WTC11 (cell line): ENCODE measurements around the gene GPR26. TPM values are rescaled to one million over a fixed set of nuclear protein-coding genes. Genes with fewer than 3 reads are reported as not detected.
A peak's percentile ranks its signal among the peaks of the same experiment; 100 is the strongest.
"Not testable (repeated sequence)": the region's sequence is repeated elsewhere in the genome, so short reads cannot be mapped to it uniquely, and the experiment has no call there.

Source experiments
- ATAC-seq: fragments of 200-7000 bp; cut with Tn5 transposase; 2 replicates; pipeline ENCODE4 v1.10.0; 2021; ENCODE audit warnings: mild to moderate bottlenecking, moderate library complexity
- CTCF ChIA-PET: fragments of 300-600 bp; sonication (Branson Sonifier 250); formaldehyde crosslinking; loops from one replicate; lab custom pipeline; 2021; ENCODE audit warnings: antibody characterized with exemption; lab: Charles Lee
- POLR2A ChIA-PET: fragments of 350-600 bp; sonication (Branson Sonifier 250); formaldehyde crosslinking; loops from one replicate; lab custom pipeline; 2021; ENCODE audit warnings: antibody characterized with exemption; lab: Charles Lee
- DNase-seq: peaks from one replicate; pipeline ENCODE4 v3.0.0; 2021; ENCODE audit warnings: low spot score
- H3K27ac Mint-ChIP-seq: 2 replicates; pipeline ENCODE4 v1.8.0; 2021; ENCODE audit warnings: mixed read lengths
- H3K27me3 Mint-ChIP-seq: 2 replicates; pipeline ENCODE4 v1.8.0; 2021; ENCODE audit warnings: low read depth, mild to moderate bottlenecking, moderate library complexity, mixed read lengths
- H3K36me3 Mint-ChIP-seq: 2 replicates; pipeline ENCODE4 v1.8.0; 2021; ENCODE audit warnings: mixed read lengths
- H3K4me1 Mint-ChIP-seq: 2 replicates; pipeline ENCODE4 v1.8.0; 2022; ENCODE audit warnings: mixed read lengths
- H3K4me3 Mint-ChIP-seq: 2 replicates; pipeline ENCODE4 v1.8.0; 2021; ENCODE audit warnings: mild to moderate bottlenecking, moderate library complexity, mixed read lengths
- H3K9me3 Mint-ChIP-seq: 2 replicates; pipeline ENCODE4 v1.8.0; 2021; ENCODE audit warnings: mixed read lengths
- GTF2I ChIP-seq: fragments of 250-450 bp; sonication (Bioruptor Pico); conservative IDR thresholded peaks from 2 replicates; pipeline ENCODE4 v1.4.0; 2021; ENCODE audit warnings: mild to moderate bottlenecking
- KAT7 ChIP-seq: sonication (generic); formaldehyde crosslinking; IDR thresholded peaks from 2 replicates; pipeline ENCODE4 v1.8.1; 2023; ENCODE audit warnings: missing genetic modification reagents, mild to moderate bottlenecking, borderline replicate concordance
- NR3C1 ChIP-seq: sonication (generic); formaldehyde crosslinking; conservative IDR thresholded peaks from 2 replicates; pipeline ENCODE4 v1.8.1; 2023; ENCODE audit warnings: low read depth, mild to moderate bottlenecking, missing genetic modification reagents
- ZBTB21 ChIP-seq: sonication (generic); formaldehyde crosslinking; IDR thresholded peaks from 2 replicates; pipeline ENCODE4 v1.8.1; 2023; ENCODE audit warnings: mild to moderate bottlenecking, missing genetic modification reagents, borderline replicate concordance
- ZNF121 ChIP-seq: sonication (generic); formaldehyde crosslinking; IDR thresholded peaks from 2 replicates; pipeline ENCODE4 v1.8.0; 2023; ENCODE audit warnings: missing genetic modification reagents
- ZNF671 ChIP-seq: fragments of 250-450 bp; sonication (Bioruptor Pico); IDR thresholded peaks from 2 replicates; pipeline ENCODE4 v1.8.0; 2021; ENCODE audit warnings: mild to moderate bottlenecking
- total RNA-seq: library from RNA; stranded (reverse); gene quantifications from 3 replicates; pipeline ENCODE4 v1.2.3, GENCODE V29; 2021
- TF ChIP-seq, protein P1 (sequence below): fragments of 250-450 bp; sonication (Bioruptor Pico); IDR thresholded peaks from 2 replicates; pipeline ENCODE4 v1.8.0; 2021; ENCODE audit warnings: mild to moderate bottlenecking
- TF ChIP-seq, protein P2 (sequence below): fragments of 250-450 bp; sonication (Bioruptor Pico); conservative IDR thresholded peaks from 2 replicates; pipeline ENCODE4 v1.9.0; 2021; ENCODE audit warnings: mild to moderate bottlenecking
- TF ChIP-seq, protein P3 (sequence below): sonication (generic); formaldehyde crosslinking; IDR thresholded peaks from 2 replicates; pipeline ENCODE4 v1.8.0; 2022; ENCODE audit warnings: mild to moderate bottlenecking, missing genetic modification reagents
- TF ChIP-seq, protein P4 (sequence below): sonication (generic); formaldehyde crosslinking; IDR thresholded peaks from 2 replicates; pipeline ENCODE4 v1.8.1; 2022; ENCODE audit warnings: low read depth, mild to moderate bottlenecking, moderate library complexity, missing genetic modification reagents, borderline replicate concordance
- TF ChIP-seq, protein P5 (sequence below): fragments of 250-450 bp; sonication (Bioruptor Pico); IDR thresholded peaks from 2 replicates; pipeline ENCODE4 v1.9.0; 2021; ENCODE audit warnings: mild to moderate bottlenecking, borderline replicate concordance
- TF ChIP-seq, protein P6 (sequence below): sonication (generic); formaldehyde crosslinking; IDR thresholded peaks from 2 replicates; pipeline ENCODE4 v1.8.1; 2022; ENCODE audit warnings: missing genetic modification reagents, borderline replicate concordance
- TF ChIP-seq, protein P7 (sequence below): sonication (generic); formaldehyde crosslinking; IDR thresholded peaks from 2 replicates; pipeline ENCODE4 v1.8.1; 2023; ENCODE audit warnings: mild to moderate bottlenecking, missing genetic modification reagents, moderate library complexity
- TF ChIP-seq, protein P8 (sequence below): fragments of 250-450 bp; sonication (Bioruptor Pico); IDR thresholded peaks from 2 replicates; pipeline ENCODE4 v1.9.0; 2021; ENCODE audit warnings: mild to moderate bottlenecking

GPR26 gene
- total RNA-seq, 1 experiment from 2014 or later, result 0.07 TPM

DNA sequence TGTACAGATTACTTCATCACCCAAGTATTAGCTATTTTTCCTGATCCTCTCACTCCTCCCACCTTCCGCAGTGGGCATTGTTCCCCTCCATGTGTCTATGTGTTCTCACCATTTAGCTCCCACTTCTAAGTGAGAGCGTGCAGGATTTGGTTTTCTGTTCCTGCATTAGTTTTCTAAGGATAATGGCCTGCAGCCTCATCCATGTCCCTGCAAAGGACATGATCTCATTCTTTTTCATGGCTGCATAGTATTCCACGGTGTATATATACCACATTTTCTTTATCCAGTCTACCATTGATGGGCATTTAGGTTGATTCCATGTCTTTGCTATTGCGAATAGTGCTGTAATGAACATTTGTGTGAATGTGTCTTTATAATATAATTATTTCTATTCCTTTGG is 70.8 kb downstream of the GPR26 start:
- not testable (repeated sequence) for H3K27me3 Mint-ChIP-seq
- TF ChIP-seq GTF2I (CRISPR knock-in tag), result peak; percentile 50; the same call in 1 of the 2 replicates
- TF ChIP-seq, all 79 proteins: peak for 1; not testable (repeated sequence) for 78
- H3K27ac Mint-ChIP-seq, CTCF ChIA-PET, H3K4me3 Mint-ChIP-seq, POLR2A ChIA-PET, H3K36me3 Mint-ChIP-seq, H3K4me1 Mint-ChIP-seq, DNase-seq, ATAC-seq: not testable (repeated sequence)
- peaks cover 31% of the 10 kb centered on the region for H3K9me3 Mint-ChIP-seq

DNA sequence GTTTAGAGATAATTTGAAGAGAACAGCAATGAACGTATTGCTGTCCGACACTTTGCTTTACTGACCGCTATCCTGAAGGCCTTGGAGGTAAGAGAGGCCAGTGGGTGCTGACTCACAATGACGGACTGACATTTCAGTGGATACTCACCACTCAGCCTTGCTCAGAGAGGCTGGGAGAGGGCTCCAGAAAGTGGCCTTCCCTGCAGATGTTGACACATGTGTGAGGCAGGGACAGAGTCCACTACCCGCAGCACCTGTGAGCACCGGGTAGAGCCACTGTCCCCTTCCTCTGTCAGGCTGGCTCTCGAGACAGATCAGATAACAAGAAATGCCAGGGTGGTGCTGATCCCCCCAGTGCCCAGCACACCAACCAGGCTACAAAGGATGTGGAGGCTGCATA is 75.0 kb downstream of the GPR26 start:
- CTCF ChIA-PET, result no interaction called here
- TF ChIP-seq, protein P1, sequence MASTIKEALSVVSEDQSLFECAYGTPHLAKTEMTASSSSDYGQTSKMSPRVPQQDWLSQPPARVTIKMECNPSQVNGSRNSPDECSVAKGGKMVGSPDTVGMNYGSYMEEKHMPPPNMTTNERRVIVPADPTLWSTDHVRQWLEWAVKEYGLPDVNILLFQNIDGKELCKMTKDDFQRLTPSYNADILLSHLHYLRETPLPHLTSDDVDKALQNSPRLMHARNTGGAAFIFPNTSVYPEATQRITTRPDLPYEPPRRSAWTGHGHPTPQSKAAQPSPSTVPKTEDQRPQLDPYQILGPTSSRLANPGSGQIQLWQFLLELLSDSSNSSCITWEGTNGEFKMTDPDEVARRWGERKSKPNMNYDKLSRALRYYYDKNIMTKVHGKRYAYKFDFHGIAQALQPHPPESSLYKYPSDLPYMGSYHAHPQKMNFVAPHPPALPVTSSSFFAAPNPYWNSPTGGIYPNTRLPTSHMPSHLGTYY (CRISPR knock-in tag), result no peak
- ATAC-seq (no peak), DNase-seq (no peak)
- Mint-ChIP-seq H3K9me3 (peaks cover 14% of the 10 kb centered on the region), H3K36me3 (no peaks in the 10 kb centered on the region), H3K27me3 (no peaks in the 10 kb centered on the region), H3K4me1 (peaks cover 12% of the 10 kb centered on the region), H3K27ac (no peak overlapping the region), H3K4me3 (no peak overlapping the region)
- POLR2A ChIA-PET, result no interaction called here

DNA sequence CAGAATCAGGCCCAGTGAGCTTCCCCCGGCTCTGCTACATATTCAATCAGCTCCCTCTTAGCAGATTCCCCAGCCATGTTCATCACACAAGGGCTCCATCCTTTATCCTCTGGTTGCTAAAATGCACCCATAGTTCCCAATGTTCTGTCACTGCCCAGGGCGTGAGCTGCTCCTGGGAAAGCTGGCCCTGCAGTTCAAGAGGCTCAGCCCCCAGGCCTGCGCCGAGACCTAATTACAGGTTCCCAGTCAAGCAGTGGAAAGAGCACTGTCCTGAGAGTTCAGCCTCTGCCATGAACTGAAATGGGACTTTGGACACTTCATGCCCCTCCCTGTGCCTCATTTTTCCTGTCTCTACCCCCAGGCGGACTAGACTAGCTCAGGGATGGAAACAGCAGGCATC is 75.6 kb downstream of the GPR26 start:
- POLR2A ChIA-PET, result no interaction called here
- DNase-seq, result no peak
- Mint-ChIP-seq H3K27ac (no peak overlapping the region), H3K36me3 (no peaks in the 10 kb centered on the region), H3K4me3 (no peak overlapping the region), H3K4me1 (peaks cover 18% of the 10 kb centered on the region), H3K9me3 (peaks cover 9% of the 10 kb centered on the region), H3K27me3 (no peaks in the 10 kb centered on the region)
- no peak for ATAC-seq
- CTCF ChIA-PET, result no interaction called here
- no peak for TF ChIP-seq NR3C1
- TF ChIP-seq, protein P2, sequence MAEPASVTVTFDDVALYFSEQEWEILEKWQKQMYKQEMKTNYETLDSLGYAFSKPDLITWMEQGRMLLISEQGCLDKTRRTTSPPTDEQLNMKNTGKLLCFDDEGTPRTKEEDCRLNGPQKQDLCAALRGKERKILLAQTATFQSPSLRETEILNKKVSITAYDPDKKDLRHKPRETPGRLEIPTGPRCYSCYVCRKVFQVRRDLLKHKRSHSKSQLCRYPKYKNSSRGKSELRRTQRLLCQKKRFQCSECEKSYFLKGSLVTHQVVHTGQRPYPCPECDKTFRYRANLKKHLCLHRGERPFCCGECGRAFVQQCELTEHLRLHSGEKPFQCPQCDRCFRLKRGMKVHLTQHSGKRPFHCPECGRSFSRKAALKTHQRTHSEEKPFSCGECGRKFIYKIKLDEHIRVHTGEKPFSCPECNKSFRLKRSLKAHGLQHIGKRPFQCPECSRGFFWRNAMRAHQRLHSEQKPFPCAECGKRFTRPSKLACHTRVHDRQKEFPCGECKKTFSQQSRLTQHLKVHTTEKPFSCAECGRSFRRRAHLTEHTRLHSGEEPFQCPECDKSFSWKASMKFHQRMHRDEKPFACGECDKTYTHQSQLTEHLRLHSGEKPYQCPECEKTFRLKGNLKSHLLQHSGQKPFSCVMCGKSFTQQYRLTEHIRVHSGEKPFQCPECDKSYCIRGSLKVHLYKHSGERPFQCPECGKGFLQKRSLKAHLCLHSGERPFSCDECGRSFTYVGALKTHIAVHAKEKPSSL (CRISPR knock-in tag), result no peak
- TF ChIP-seq, protein P3, sequence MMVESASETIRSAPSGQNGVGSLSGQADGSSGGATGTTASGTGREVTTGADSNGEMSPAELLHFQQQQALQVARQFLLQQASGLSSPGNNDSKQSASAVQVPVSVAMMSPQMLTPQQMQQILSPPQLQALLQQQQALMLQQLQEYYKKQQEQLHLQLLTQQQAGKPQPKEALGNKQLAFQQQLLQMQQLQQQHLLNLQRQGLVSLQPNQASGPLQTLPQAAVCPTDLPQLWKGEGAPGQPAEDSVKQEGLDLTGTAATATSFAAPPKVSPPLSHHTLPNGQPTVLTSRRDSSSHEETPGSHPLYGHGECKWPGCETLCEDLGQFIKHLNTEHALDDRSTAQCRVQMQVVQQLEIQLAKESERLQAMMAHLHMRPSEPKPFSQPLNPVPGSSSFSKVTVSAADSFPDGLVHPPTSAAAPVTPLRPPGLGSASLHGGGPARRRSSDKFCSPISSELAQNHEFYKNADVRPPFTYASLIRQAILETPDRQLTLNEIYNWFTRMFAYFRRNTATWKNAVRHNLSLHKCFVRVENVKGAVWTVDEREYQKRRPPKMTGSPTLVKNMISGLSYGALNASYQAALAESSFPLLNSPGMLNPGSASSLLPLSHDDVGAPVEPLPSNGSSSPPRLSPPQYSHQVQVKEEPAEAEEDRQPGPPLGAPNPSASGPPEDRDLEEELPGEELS (CRISPR knock-in tag), result no peak
- no peak for TF ChIP-seq ZNF671 (CRISPR knock-in tag)
- TF ChIP-seq, protein P4, sequence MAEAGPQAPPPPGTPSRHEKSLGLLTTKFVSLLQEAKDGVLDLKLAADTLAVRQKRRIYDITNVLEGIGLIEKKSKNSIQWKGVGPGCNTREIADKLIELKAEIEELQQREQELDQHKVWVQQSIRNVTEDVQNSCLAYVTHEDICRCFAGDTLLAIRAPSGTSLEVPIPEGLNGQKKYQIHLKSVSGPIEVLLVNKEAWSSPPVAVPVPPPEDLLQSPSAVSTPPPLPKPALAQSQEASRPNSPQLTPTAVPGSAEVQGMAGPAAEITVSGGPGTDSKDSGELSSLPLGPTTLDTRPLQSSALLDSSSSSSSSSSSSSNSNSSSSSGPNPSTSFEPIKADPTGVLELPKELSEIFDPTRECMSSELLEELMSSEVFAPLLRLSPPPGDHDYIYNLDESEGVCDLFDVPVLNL (CRISPR knock-in tag), result no peak
- TF ChIP-seq KAT7, result no peak
- no peak for TF ChIP-seq ZNF121 (CRISPR knock-in tag)
- TF ChIP-seq, protein P5, sequence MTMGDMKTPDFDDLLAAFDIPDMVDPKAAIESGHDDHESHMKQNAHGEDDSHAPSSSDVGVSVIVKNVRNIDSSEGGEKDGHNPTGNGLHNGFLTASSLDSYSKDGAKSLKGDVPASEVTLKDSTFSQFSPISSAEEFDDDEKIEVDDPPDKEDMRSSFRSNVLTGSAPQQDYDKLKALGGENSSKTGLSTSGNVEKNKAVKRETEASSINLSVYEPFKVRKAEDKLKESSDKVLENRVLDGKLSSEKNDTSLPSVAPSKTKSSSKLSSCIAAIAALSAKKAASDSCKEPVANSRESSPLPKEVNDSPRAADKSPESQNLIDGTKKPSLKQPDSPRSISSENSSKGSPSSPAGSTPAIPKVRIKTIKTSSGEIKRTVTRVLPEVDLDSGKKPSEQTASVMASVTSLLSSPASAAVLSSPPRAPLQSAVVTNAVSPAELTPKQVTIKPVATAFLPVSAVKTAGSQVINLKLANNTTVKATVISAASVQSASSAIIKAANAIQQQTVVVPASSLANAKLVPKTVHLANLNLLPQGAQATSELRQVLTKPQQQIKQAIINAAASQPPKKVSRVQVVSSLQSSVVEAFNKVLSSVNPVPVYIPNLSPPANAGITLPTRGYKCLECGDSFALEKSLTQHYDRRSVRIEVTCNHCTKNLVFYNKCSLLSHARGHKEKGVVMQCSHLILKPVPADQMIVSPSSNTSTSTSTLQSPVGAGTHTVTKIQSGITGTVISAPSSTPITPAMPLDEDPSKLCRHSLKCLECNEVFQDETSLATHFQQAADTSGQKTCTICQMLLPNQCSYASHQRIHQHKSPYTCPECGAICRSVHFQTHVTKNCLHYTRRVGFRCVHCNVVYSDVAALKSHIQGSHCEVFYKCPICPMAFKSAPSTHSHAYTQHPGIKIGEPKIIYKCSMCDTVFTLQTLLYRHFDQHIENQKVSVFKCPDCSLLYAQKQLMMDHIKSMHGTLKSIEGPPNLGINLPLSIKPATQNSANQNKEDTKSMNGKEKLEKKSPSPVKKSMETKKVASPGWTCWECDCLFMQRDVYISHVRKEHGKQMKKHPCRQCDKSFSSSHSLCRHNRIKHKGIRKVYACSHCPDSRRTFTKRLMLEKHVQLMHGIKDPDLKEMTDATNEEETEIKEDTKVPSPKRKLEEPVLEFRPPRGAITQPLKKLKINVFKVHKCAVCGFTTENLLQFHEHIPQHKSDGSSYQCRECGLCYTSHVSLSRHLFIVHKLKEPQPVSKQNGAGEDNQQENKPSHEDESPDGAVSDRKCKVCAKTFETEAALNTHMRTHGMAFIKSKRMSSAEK (CRISPR knock-in tag), result no peak
- TF ChIP-seq ZBTB21 (CRISPR knock-in tag), result no peak
- TF ChIP-seq, protein P6, sequence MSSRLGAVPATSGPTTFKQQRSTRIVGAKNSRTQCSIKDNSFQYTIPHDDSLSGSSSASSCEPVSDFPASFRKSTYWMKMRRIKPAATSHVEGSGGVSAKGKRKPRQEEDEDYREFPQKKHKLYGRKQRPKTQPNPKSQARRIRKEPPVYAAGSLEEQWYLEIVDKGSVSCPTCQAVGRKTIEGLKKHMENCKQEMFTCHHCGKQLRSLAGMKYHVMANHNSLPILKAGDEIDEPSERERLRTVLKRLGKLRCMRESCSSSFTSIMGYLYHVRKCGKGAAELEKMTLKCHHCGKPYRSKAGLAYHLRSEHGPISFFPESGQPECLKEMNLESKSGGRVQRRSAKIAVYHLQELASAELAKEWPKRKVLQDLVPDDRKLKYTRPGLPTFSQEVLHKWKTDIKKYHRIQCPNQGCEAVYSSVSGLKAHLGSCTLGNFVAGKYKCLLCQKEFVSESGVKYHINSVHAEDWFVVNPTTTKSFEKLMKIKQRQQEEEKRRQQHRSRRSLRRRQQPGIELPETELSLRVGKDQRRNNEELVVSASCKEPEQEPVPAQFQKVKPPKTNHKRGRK (CRISPR knock-in tag), result no peak
- TF ChIP-seq, protein P7, sequence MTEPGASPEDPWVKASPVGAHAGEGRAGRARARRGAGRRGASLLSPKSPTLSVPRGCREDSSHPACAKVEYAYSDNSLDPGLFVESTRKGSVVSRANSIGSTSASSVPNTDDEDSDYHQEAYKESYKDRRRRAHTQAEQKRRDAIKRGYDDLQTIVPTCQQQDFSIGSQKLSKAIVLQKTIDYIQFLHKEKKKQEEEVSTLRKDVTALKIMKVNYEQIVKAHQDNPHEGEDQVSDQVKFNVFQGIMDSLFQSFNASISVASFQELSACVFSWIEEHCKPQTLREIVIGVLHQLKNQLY, result no peak
- TF ChIP-seq, protein P8, sequence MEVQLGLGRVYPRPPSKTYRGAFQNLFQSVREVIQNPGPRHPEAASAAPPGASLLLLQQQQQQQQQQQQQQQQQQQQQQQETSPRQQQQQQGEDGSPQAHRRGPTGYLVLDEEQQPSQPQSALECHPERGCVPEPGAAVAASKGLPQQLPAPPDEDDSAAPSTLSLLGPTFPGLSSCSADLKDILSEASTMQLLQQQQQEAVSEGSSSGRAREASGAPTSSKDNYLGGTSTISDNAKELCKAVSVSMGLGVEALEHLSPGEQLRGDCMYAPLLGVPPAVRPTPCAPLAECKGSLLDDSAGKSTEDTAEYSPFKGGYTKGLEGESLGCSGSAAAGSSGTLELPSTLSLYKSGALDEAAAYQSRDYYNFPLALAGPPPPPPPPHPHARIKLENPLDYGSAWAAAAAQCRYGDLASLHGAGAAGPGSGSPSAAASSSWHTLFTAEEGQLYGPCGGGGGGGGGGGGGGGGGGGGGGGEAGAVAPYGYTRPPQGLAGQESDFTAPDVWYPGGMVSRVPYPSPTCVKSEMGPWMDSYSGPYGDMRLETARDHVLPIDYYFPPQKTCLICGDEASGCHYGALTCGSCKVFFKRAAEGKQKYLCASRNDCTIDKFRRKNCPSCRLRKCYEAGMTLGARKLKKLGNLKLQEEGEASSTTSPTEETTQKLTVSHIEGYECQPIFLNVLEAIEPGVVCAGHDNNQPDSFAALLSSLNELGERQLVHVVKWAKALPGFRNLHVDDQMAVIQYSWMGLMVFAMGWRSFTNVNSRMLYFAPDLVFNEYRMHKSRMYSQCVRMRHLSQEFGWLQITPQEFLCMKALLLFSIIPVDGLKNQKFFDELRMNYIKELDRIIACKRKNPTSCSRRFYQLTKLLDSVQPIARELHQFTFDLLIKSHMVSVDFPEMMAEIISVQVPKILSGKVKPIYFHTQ (CRISPR knock-in tag), result no peak
